B cell (primary cell): ENCODE data around the gene IGF1R. TPM values are rescaled to one million over a fixed set of nuclear protein-coding genes. Genes with fewer than 3 reads are reported as not detected.

Experiments used
- ATAC-seq: fragments of 200-7000 bp; cut with Tn5 transposase; one replicate; pipeline ENCODE4 v1.10.0; 2021; ENCODE audit warnings: low read depth, mild to moderate bottlenecking, moderate number of reproducible peaks, moderate library complexity
- CTCF ChIA-PET: fragments of 350-600 bp; sonication (Branson Sonifier 250); formaldehyde crosslinking; loops from one replicate; lab custom pipeline; 2021; ENCODE audit warnings: antibody characterized with exemption, inconsistent platforms; lab: Charles Lee
- POLR2A ChIA-PET: fragments of 350-600 bp; sonication (Branson Sonifier 250); formaldehyde crosslinking; loops from one replicate; lab custom pipeline; 2021; ENCODE audit warnings: antibody characterized with exemption; lab: Charles Lee
- DNase-seq: peaks from one replicate; pipeline ENCODE4 v3.0.0; 2013
- H2AFZ ChIP-seq: 2 replicates; pipeline ENCODE4 v1.6.1; 2012; ENCODE audit warnings: mild to moderate bottlenecking, low read depth, low read length; ENCODE audit not compliant: insufficient read depth, poor library complexity, severe bottlenecking
- H3K27ac ChIP-seq, 2 donors: 1 replicate in 1 of 2; 2 replicates in 1 of 2; pipeline ENCODE4 v1.5.1; 2012 to 2013; ENCODE audit warnings: low read length in 2 of 2, mild to moderate bottlenecking in 2 of 2, moderate library complexity in 1 of 2
- H3K27me3 ChIP-seq, 4 experiments: fragments of 200-600 bp in 1 of 4; sonication (generic) in 1 of 4; replicated peaks in 1 of 4; 1 replicate in 2 of 4; 2 replicates in 2 of 4; pipeline versions ENCODE4 v1.6.1 to v1.7.0; 2013 to 2016; ENCODE audit warnings: low read length in 3 of 4, mild to moderate bottlenecking in 2 of 4, mixed read lengths in 1 of 4, moderate library complexity in 1 of 4; ENCODE audit not compliant: insufficient read depth in 4 of 4, control insufficient read depth in 3 of 4; ENCODE audit errors: control extremely low read depth in 1 of 4
- H3K36me3 ChIP-seq, 2 experiments: replicated peaks in 1 of 2; 1 replicate in 1 of 2; 2 replicates in 1 of 2; pipeline versions ENCODE4 v1.6.1 to v1.7.1; 2013; ENCODE audit warnings: low read length in 1 of 2; ENCODE audit not compliant: insufficient read depth in 2 of 2, control insufficient read depth in 1 of 2; ENCODE audit errors: control extremely low read depth in 1 of 2, extremely low read depth in 1 of 2
- H3K4me1 ChIP-seq, 2 donors: fragments of 200-600 bp in 1 of 2; sonication (generic) in 1 of 2; 1 replicate in 1 of 2; 2 replicates in 1 of 2; pipeline versions ENCODE4 v1.5.1 to v1.6.1; 2013 to 2017; ENCODE audit warnings: low read length in 2 of 2; ENCODE audit not compliant: control insufficient read depth in 2 of 2, insufficient read depth in 2 of 2
- H3K4me2 ChIP-seq: replicated peaks from 2 replicates; pipeline ENCODE3; 2012; ENCODE audit warnings: mild to moderate bottlenecking, low read depth, low read length; ENCODE audit not compliant: poor library complexity, severe bottlenecking
- H3K4me3 ChIP-seq, 5 experiments: fragments of 200-600 bp in 1 of 5; sonication (generic) in 1 of 5; 1 replicate in 3 of 5; 2 replicates in 2 of 5; pipeline versions ENCODE4 v1.5.1 to v1.7.0; 2011 to 2016; ENCODE audit warnings: low read length in 4 of 5, mild to moderate bottlenecking in 4 of 5, low read depth in 2 of 5, control low read depth in 1 of 5, moderate library complexity in 1 of 5; ENCODE audit not compliant: insufficient read depth in 1 of 5; ENCODE audit errors: control extremely low read depth in 1 of 5, extremely low read depth in 1 of 5
- H3K79me2 ChIP-seq: fragments of 200-600 bp; sonication (generic); one replicate; pipeline ENCODE4 v1.6.0; 2016; ENCODE audit warnings: low read length; ENCODE audit not compliant: control insufficient read depth, insufficient read depth
- H3K9ac ChIP-seq: fragments of 200-600 bp; sonication (generic); 2 replicates; pipeline ENCODE4 v1.6.1; 2017; ENCODE audit warnings: mild to moderate bottlenecking, low read length, moderate library complexity
- H3K9me3 ChIP-seq, 3 donors: one replicate each; pipeline versions ENCODE4 v1.6.1 to v1.7.1; 2013; ENCODE audit warnings: low read length in 2 of 3; ENCODE audit not compliant: control insufficient read depth in 2 of 3, insufficient read depth in 1 of 3; ENCODE audit errors: control extremely low read depth in 1 of 3
- H4K20me1 ChIP-seq: 2 replicates; pipeline ENCODE4 v1.6.0; 2012; ENCODE audit warnings: mild to moderate bottlenecking, low read length; ENCODE audit not compliant: insufficient read depth, control insufficient read depth, poor library complexity, severe bottlenecking
- H3K27ac Mint-ChIP-seq: one replicate; pipeline ENCODE4 v1.8.0; 2021; ENCODE audit warnings: mixed read lengths
- H3K27me3 Mint-ChIP-seq: one replicate; pipeline ENCODE4 v1.8.0; 2021; ENCODE audit warnings: mixed read lengths
- H3K4me1 Mint-ChIP-seq: one replicate; pipeline ENCODE4 v1.8.0; 2021; ENCODE audit warnings: mixed read lengths
- H3K4me3 Mint-ChIP-seq: one replicate; pipeline ENCODE4 v1.8.0; 2021; ENCODE audit warnings: mixed read lengths
- H3K9me3 Mint-ChIP-seq: one replicate; pipeline ENCODE4 v1.8.0; 2022; ENCODE audit warnings: mixed read lengths; ENCODE audit not compliant: insufficient read depth
- CTCF ChIP-seq: fragments of 200-600 bp; IDR thresholded peaks from one replicate; pipeline ENCODE4 v1.8.0; 2022; ENCODE audit warnings: antibody characterized with exemption, mild to moderate bottlenecking
- EZH2 ChIP-seq: IDR thresholded peaks from 2 replicates; pipeline ENCODE4 v1.6.1; 2012; ENCODE audit warnings: borderline replicate concordance, low read depth, mild to moderate bottlenecking, moderate library complexity, low read length; ENCODE audit not compliant: insufficient read depth, poor library complexity, severe bottlenecking
- WGBS: methylation state at CpG from one replicate; pipeline ENCODE4 v1.1.5; 2013; ENCODE audit warnings: missing lambda C conversion rate; ENCODE audit not compliant: insufficient coverage; 5-methylcytosine and 5-hydroxymethylcytosine counted together
- intact Hi-C: fragments of 100-400 bp; cut with micrococcal nuclease; formaldehyde crosslinking; loops from one replicate; pipeline ENCODE4 v1.10.0; 2022
- polyA plus RNA-seq: library from polyadenylated mRNA; depleted of rRNA; stranded (reverse); fragments of >200 nt; gene quantifications from 2 replicates; pipeline ENCODE4 v1.2.3, GENCODE V29; 2012
- total RNA-seq, 2 donors: library from RNA; stranded (reverse); fragments of 120-200 nt in 1 of 2; gene quantifications; 1 replicate in 1 of 2; 2 replicates in 1 of 2; pipeline versions ENCODE4 v1.2.3 to v1.2.4, GENCODE V29; 2013 to 2022

The IGF1R gene
- total and polyA plus RNA-seq, 2 donors (not counting 1 experiment from before 2014, with no cell fraction given) = 5.4 to 23.1 TPM

- Mint-ChIP-seq H3K27me3 (peaks cover under 1% of the 10 kb centered on the region), H3K9me3 (peaks cover 13% of the 10 kb centered on the region), H3K4me3 (no peak overlapping the region), H3K4me1 (no peaks in the 10 kb centered on the region), H3K27ac (no peak overlapping the region)
- H4K20me1 ChIP-seq = no peaks in the 10 kb centered on the region
- ATAC-seq (no peak), DNase-seq (no peak)
- H3K4me2 ChIP-seq = no peak overlapping the region
- no peaks in the 10 kb centered on the region for H3K79me2 ChIP-seq
- CTCF ChIA-PET = no interaction called here
- H3K9me3 ChIP-seq = peaks cover 0 to 28% (median 24%) of the 10 kb centered on the region in 3 donors
- no CpG with 5 or more reads among the region's 1 CpG for whole genome bisulfite sequencing
- POLR2A ChIA-PET = no interaction called here
- H3K27ac ChIP-seq = no peak overlapping the region
- H3K36me3 ChIP-seq = no peaks in the 10 kb centered on the region
- intact Hi-C loops = no loop called here
- H3K4me1 ChIP-seq = no peaks in the 10 kb centered on the region
- H3K4me3 ChIP-seq = no peak overlapping the region
- no peak overlapping the region for H2AFZ ChIP-seq
- no peak for TF ChIP-seq CTCF
- TF ChIP-seq EZH2 = no peak
- H3K27me3 ChIP-seq = no peaks in the 10 kb centered on the region
- H3K9ac ChIP-seq = no peak overlapping the region
Observed at GRCh38 chr15:98834976-98835375, 186.6 kb downstream of the IGF1R start.

- H3K4me3 ChIP-seq = no peak overlapping the region
- H3K27me3 Mint-ChIP-seq = peaks cover 2% of the 10 kb centered on the region
- H3K9me3 ChIP-seq = peaks cover 0 to 19% (median 16%) of the 10 kb centered on the region in 3 donors
- no peak overlapping the region for H3K4me3 Mint-ChIP-seq
- H3K27me3 ChIP-seq = no peaks in the 10 kb centered on the region
- TF ChIP-seq EZH2 (no peak), CTCF (no peak)
- intact Hi-C loops = no loop called here
- ChIA-PET CTCF (interaction anchor here (0.6 kb wide), 1 partner anchor 72 kb away, joined by 3 read pairs; no protein-coding TSS in a partner anchor), POLR2A (no interaction called here)
- no peak overlapping the region for H3K27ac Mint-ChIP-seq
- H3K4me1 Mint-ChIP-seq = no peaks in the 10 kb centered on the region
- no peaks in the 10 kb centered on the region for H4K20me1 ChIP-seq
- no peaks in the 10 kb centered on the region for H3K36me3 ChIP-seq
- H2AFZ ChIP-seq = no peak overlapping the region
- DNase-seq (no peak), ATAC-seq (no peak)
- peaks cover 13% of the 10 kb centered on the region for H3K9me3 Mint-ChIP-seq
- H3K27ac ChIP-seq = no peak overlapping the region
- no CpG with 5 or more reads among the region's 4 CpGs for WGBS
- no peaks in the 10 kb centered on the region for H3K79me2 ChIP-seq
- no peak overlapping the region for H3K9ac ChIP-seq
- H3K4me2 ChIP-seq = no peak overlapping the region
- H3K4me1 ChIP-seq = no peaks in the 10 kb centered on the region
Observed at GRCh38 chr15:98835876-98836275, 187.5 kb downstream of the IGF1R start.
